ENCODE data around the gene PIMREG.

DNA sequence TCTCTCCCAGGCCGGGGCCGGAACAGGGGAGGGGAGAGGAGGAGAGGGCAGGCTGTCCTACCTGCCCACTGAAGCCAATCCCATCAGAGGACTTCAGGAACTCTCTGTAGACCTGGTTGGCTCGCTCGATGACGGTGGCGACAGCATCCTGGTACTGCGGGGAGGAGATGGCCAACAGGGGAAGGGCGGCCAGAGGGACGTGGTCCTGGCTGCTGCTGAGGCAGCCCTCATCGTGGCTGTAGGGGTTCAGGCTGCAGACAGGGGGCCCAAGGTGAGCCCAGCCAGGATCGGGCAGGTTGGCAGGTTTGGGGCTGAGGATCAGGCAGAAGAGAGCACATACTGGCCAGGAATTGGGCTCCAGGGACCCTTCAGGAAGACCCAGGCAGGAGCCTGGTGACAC is 34.2 kb downstream of the PIMREG start:
- TF ChIP-seq CTCF (IDR thresholded peaks at IDR 0.05): no peak
- TF ChIP-seq ZFX (IDR thresholded peaks at IDR 0.05; ENCODE audit: borderline replicate concordance): no peak

All from 22Rv1 (cell line).